MCF 10A (cell line): Measurements from ENCODE around the gene FBXO3. TPM values are rescaled to one million over a fixed set of nuclear protein-coding genes. Genes with fewer than 3 reads are reported as not detected.

Source experiments
- BruUV-seq: library from RNA; stranded (reverse); fragments of 400-500 nt; replicated peaks from 2 replicates; lab custom pipeline; 2021; lab: Mats Ljungman, UMichigan
- CTCF ChIA-PET: fragments of 300-600 bp; sonication (Branson Sonifier 250); formaldehyde crosslinking; extraction: SDS; loops from one replicate; lab custom pipeline; 2021; ENCODE audit warnings: antibody characterized with exemption, inconsistent platforms; lab: Yijun Ruan, JAX
- POLR2A ChIA-PET: fragments of 300-600, 350-650 bp; sonication (Branson Sonifier 250); formaldehyde crosslinking; extraction: SDS; loops from one replicate; lab custom pipeline; 2020; ENCODE audit warnings: antibody characterized with exemption, inconsistent platforms; lab: Yijun Ruan, JAX
- DNase-seq: peaks from one replicate; pipeline ENCODE4 v3.0.0-alpha.2; 2018; ENCODE audit not compliant: unreplicated experiment
- H3K27ac Mint-ChIP-seq: one replicate; pipeline ENCODE4 v1.8.0; 2022; ENCODE audit warnings: mild to moderate bottlenecking, low read depth, mixed read lengths; ENCODE audit not compliant: unreplicated experiment
- H3K27me3 Mint-ChIP-seq: one replicate; pipeline ENCODE4 v1.8.0; 2022; ENCODE audit warnings: mixed read lengths; ENCODE audit not compliant: insufficient read depth, unreplicated experiment
- H3K36me3 Mint-ChIP-seq: one replicate; pipeline ENCODE4 v1.8.0; 2022; ENCODE audit warnings: mild to moderate bottlenecking, moderate library complexity, mixed read lengths; ENCODE audit not compliant: insufficient read depth, unreplicated experiment
- H3K4me1 Mint-ChIP-seq: one replicate; pipeline ENCODE4 v1.8.0; 2022; ENCODE audit warnings: mixed read lengths; ENCODE audit not compliant: insufficient read depth, unreplicated experiment
- H3K4me3 Mint-ChIP-seq: one replicate; pipeline ENCODE4 v1.8.0; 2022; ENCODE audit warnings: mild to moderate bottlenecking, moderate library complexity, mixed read lengths; ENCODE audit not compliant: unreplicated experiment
- H3K9me3 Mint-ChIP-seq: one replicate; pipeline ENCODE4 v1.8.0; 2022; ENCODE audit warnings: mixed read lengths; ENCODE audit not compliant: unreplicated experiment
- CTCF ChIP-seq: fragments of 200-600 bp; IDR thresholded peaks from one replicate; pipeline ENCODE4 v1.8.0; 2022; ENCODE audit warnings: antibody characterized with exemption, mild to moderate bottlenecking; ENCODE audit not compliant: unreplicated experiment
- intact Hi-C: fragments of 100-400 bp; cut with micrococcal nuclease; formaldehyde crosslinking; loops from 2 replicates; pipeline ENCODE4 v1.14.1; 2022
- total RNA-seq: library from RNA; stranded (reverse); gene quantifications from 2 replicates; pipeline ENCODE4 v1.2.3, GENCODE V29; 2022

FBXO3 gene
- total RNA-seq, 1 experiment from 2014 or later: 20.1 TPM

DNA sequence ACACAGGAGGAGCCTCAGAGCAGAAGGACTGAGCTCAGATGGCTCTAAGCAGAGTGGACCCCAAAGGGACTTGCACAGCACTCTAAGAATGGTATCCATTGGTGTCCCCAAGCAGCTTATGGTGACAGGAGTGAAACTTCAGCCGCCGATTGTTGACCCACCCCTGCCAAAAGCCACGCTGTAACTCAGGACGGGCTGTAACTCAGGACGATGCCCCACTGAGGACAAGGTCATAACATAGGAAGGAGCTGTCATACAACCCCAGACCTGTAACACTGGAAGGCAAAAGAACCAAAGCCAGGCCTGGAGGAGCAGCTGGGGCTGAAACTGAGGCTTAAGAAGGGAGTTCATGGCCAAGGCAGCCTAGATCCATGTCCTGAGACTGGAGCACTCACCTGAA, 52.3 kb downstream of the FBXO3 start:
- CTCF ChIA-PET: interaction anchor here (0.6 to 1.2 kb wide), 4 partner anchors 15 to 136 kb away, joined by 3 to 5 read pairs (median 3); partner anchors contain the start of gene CD59
- Mint-ChIP-seq H3K27ac (peak overlapping the region; percentile 93), H3K36me3 (peaks cover 77% of the 10 kb centered on the region), H3K4me1 (peaks cover 75% of the 10 kb centered on the region), H3K4me3 (peak overlapping the region; percentile 53), H3K9me3 (no peaks in the 10 kb centered on the region), H3K27me3 (no peaks in the 10 kb centered on the region)
- POLR2A ChIA-PET: interaction anchor here (1.2 to 16.2 kb wide), 6 partner anchors 10 to 31 kb away, joined by 3 to 409 read pairs (median 6); partner anchors contain the start of gene CD59
- TF ChIP-seq CTCF: no peak
- no TSS peak for BruUV-seq
- intact Hi-C loops: no loop called here
- DNase-seq: no peak

DNA sequence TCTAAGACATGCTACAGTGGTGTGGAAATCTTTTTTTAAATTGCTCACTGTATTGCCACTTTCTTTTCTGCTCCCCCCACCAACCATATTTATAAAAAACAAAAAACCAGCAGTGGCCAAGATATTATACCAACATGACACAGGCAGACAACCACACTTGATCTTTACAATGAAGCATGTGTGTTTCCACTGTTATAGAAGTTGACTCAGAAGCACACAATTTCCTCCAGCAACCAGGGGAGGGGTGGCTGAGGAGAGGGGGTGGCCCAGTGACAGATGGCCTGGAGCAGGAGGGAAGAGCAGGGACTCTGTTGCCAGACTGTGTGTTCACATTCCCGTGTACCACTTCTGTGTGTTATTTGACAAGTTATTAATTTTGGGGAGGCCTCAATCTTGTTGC, 52.9 kb downstream of the FBXO3 start:
- POLR2A ChIA-PET: interaction anchor here (0.6 to 16.2 kb wide), 5 partner anchors 12 to 330 kb away, joined by 3 to 409 read pairs (median 6); partner anchors contain the start of gene CD59

GRCh38 chr11:33719587-33719986, 54.7 kb downstream of the FBXO3 start:
- no peaks in the 10 kb centered on the region for H3K27me3 Mint-ChIP-seq
- no TSS peak for BruUV-seq
- TF ChIP-seq CTCF: no peak
- intact Hi-C loops: no loop called here
- peaks cover 64% of the 10 kb centered on the region for H3K4me1 Mint-ChIP-seq
- no peak overlapping the region for H3K4me3 Mint-ChIP-seq
- H3K36me3 Mint-ChIP-seq: peaks cover 78% of the 10 kb centered on the region
- H3K9me3 Mint-ChIP-seq: no peaks in the 10 kb centered on the region
- peak overlapping the region; percentile 93 for H3K27ac Mint-ChIP-seq
- ChIA-PET POLR2A (interaction anchor here (0.7 to 16.2 kb wide), 7 partner anchors 11 to 1136 kb away, joined by 3 to 409 read pairs (median 3); partner anchors contain the start of gene CD59), CTCF (interaction anchor here (0.9 to 1.8 kb wide), 4 partner anchors 15 to 88 kb away, joined by 3 to 12 read pairs (median 6); no protein-coding TSS in a partner anchor)
- DNase-seq: no peak

More for the DNA sequence above, 52.9 kb downstream of the FBXO3 start:
- TF ChIP-seq CTCF: no peak
- TSS peak; percentile 12 for BruUV-seq
- CTCF ChIA-PET: interaction anchor here (0.6 to 1.2 kb wide), 4 partner anchors 12 to 86 kb away, joined by 3 to 5 read pairs (median 4); partner anchors contain the start of gene CD59
- Mint-ChIP-seq H3K36me3 (peaks cover 79% of the 10 kb centered on the region), H3K27me3 (no peaks in the 10 kb centered on the region), H3K9me3 (no peaks in the 10 kb centered on the region), H3K4me3 (peak overlapping the region; percentile 53), H3K4me1 (peaks cover 77% of the 10 kb centered on the region), H3K27ac (peak overlapping the region; percentile 93)
- intact Hi-C loops: no loop called here
- peak; percentile 53 for DNase-seq

DNA sequence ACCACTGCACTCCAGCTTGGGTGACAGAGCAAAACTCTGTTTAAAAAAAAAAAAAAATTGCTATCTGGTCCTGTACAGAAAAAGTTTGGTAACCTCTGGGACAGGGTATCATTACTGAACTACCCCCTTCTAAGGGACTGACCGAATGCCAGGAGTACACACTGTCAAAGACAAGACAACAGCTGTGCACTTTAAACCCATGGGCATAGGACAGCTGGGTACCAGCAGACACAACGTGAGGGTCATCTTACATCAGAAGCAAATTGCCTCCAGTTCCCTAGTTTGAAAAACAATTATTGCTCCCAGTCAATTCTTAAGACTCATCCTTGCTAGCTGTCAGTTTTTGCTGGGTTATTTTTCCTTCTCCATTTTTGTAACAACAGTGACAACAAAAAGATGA, 55.9 kb downstream of the FBXO3 start:
- CTCF ChIA-PET: interaction anchor here (0.6 to 5.2 kb wide), 7 partner anchors 16 to 665 kb away, joined by 3 to 78 read pairs (median 5); partner anchors contain the start of gene CD59
- Mint-ChIP-seq H3K27me3 (no peaks in the 10 kb centered on the region), H3K36me3 (peaks cover 83% of the 10 kb centered on the region), H3K4me3 (no peak overlapping the region), H3K4me1 (peaks cover 53% of the 10 kb centered on the region), H3K9me3 (no peaks in the 10 kb centered on the region), H3K27ac (peak overlapping the region; percentile 39)
- DNase-seq: no peak
- POLR2A ChIA-PET: interaction anchor here (0.7 to 16.2 kb wide), 2 partner anchors 20 to 81 kb away, joined by 3 to 409 read pairs; partner anchors contain the start of gene CD59
- no TSS peak for BruUV-seq
- TF ChIP-seq CTCF: no peak
- intact Hi-C loops: no loop called here
